ENCODE results near the gene TSEN54. TPM values are rescaled to one million over a fixed set of nuclear protein-coding genes. Genes with fewer than 3 reads are reported as not detected.

Gene TSEN54
- total and polyA plus RNA-seq, 9 donors: 11.3 to 35.0 (median 18.8) TPM

GRCh38 chr17:75555679-75556153, 39.4 kb downstream of the TSEN54 start:
- no peaks in the 10 kb centered on the region for H3K9me3 ChIP-seq
- H3K27me3 ChIP-seq: no peaks in the 10 kb centered on the region
- 91 to 93% (median 92%) methylated on average over 18 to 21 of the region's 21 CpGs for WGBS, 3 donors
- H3K27ac ChIP-seq: no peak overlapping the region
- H3K4me1 ChIP-seq (ENCODE audit: insufficient read depth): peaks cover 10% of the 10 kb centered on the region
- DNase-seq: no peak
- intact Hi-C loops (cut with DNase I): no loop called here
- TF ChIP-seq EP300 (IDR thresholded peaks at IDR 0.05) (no peak), POLR2A (IDR thresholded peaks at IDR 0.05) (no peak), CTCF (IDR thresholded peaks at IDR 0.05) (no peak)
- H3K4me3 ChIP-seq: no peak overlapping the region
- H3K36me3 ChIP-seq: no peaks in the 10 kb centered on the region

GRCh38 chr17:75557075-75557851, 40.9 kb downstream of the TSEN54 start:
- intact Hi-C loops (cut with DNase I): no loop called here
- Histone ChIP-seq H3K27me3 (no peaks in the 10 kb centered on the region), H3K9me3 (no peaks in the 10 kb centered on the region), H3K4me3 (no peak overlapping the region), H3K27ac (peak overlapping the region in 1 of 2 donors; percentile 43), H3K36me3 (no peaks in the 10 kb centered on the region), H3K4me1 (ENCODE audit: insufficient read depth) (peaks cover 13% of the 10 kb centered on the region)
- DNase-seq: peak; percentile 31 to 72 (median 66)
- no peak for TF ChIP-seq EP300 (IDR thresholded peaks at IDR 0.05)
- 31 to 41% (median 34%) methylated on average over 15 of the region's 15 CpGs for WGBS, 3 donors

GRCh38 chr17:75557852-75558665, 41.7 kb downstream of the TSEN54 start:
- DNase-seq: no peak
- no peak for TF ChIP-seq CTCF (IDR thresholded peaks at IDR 0.05)
- TF ChIP-seq EP300 (IDR thresholded peaks at IDR 0.05): no peak
- no peak for TF ChIP-seq POLR2A (IDR thresholded peaks at IDR 0.05)
- Histone ChIP-seq H3K9me3 (no peaks in the 10 kb centered on the region), H3K27ac (peak overlapping the region in 1 of 2 donors; percentile 43), H3K4me1 (ENCODE audit: insufficient read depth) (peaks cover 14% of the 10 kb centered on the region), H3K36me3 (no peaks in the 10 kb centered on the region), H3K4me3 (no peak overlapping the region), H3K27me3 (no peaks in the 10 kb centered on the region)
- intact Hi-C loops (cut with DNase I): no loop called here
- 88 to 91% (median 88%) methylated on average over 18 of the region's 18 CpGs for WGBS, 3 donors

- Histone ChIP-seq H3K27ac (no peak overlapping the region), H3K9me3 (no peaks in the 10 kb centered on the region), H3K4me1 (ENCODE audit: insufficient read depth) (peaks cover 14% of the 10 kb centered on the region), H3K27me3 (no peaks in the 10 kb centered on the region), H3K4me3 (no peak overlapping the region), H3K36me3 (no peaks in the 10 kb centered on the region)
- intact Hi-C loops (cut with DNase I): no loop called here
- DNase-seq: no peak
- WGBS, 3 donors: 71 to 89% (median 84%) methylated on average over 33 to 37 of the region's 38 CpGs
- TF ChIP-seq POLR2A (IDR thresholded peaks at IDR 0.05): no peak
- no peak for TF ChIP-seq CTCF (IDR thresholded peaks at IDR 0.05)
- no peak for TF ChIP-seq EP300 (IDR thresholded peaks at IDR 0.05)
These were observed 42.6 kb downstream of the TSEN54 start for GRCh38 chr17:75558666-75559530.
